K562 (cell line): ENCODE results near the gene GPR78. TPM values are rescaled to one million over a fixed set of nuclear protein-coding genes. Genes with fewer than 3 reads are reported as not detected.

ENCODE experiments used
- ZNF717 ChIP-seq: fragments of 250-450 bp; sonication (Bioruptor Pico); IDR thresholded peaks from 2 replicates; pipeline ENCODE4 v1.5.0; 2021
- polyA plus RNA-seq, 8 experiments: library from polyadenylated mRNA; depleted of rRNA in 4 of 8; stranded (reverse) in 5 of 8; unstranded in 3 of 8; fragments of >200 nt; fragmentation: Nextera tagmentation in 2 of 8; fragmentation: Illumina TruSeq in 1 of 8; extraction: Ambion mirVana in 2 of 8; extraction: Trizol in 1 of 8; gene quantifications; 2 replicates each; pipeline versions ENCODE4 v1.2.1 to v1.2.3, GENCODE V29; 2011 to 2014; ENCODE audit warnings: inconsistent platforms in 1 of 8, missing spikeins in 1 of 8
- total RNA-seq, 7 experiments: library from RNA; depleted of rRNA in 6 of 7; stranded (reverse); fragments of >200 nt in 6 of 7; fragmentation: Illumina TruSeq in 2 of 7; extraction: Trizol in 2 of 7; gene quantifications; 2 replicates each; pipeline versions ENCODE4 v1.2.1 to v1.2.3, GENCODE V29; 2011 to 2021; ENCODE audit warnings: low replicate concordance in 1 of 7
- TF ChIP-seq, protein P1 (sequence below): fragments of 450-650 bp; IDR thresholded peaks from 2 replicates; pipeline ENCODE4 v1.6.1; 2016; ENCODE audit warnings: mild to moderate bottlenecking, moderate library complexity

The GPR78 gene
- total and polyA plus RNA-seq, 9 of the 15 experiments (the other 6 are each of a cell fraction or from before 2014, with no cell fraction given) = 0.04 to 0.13 (median 0.07) TPM; not detected in 4

DNA sequence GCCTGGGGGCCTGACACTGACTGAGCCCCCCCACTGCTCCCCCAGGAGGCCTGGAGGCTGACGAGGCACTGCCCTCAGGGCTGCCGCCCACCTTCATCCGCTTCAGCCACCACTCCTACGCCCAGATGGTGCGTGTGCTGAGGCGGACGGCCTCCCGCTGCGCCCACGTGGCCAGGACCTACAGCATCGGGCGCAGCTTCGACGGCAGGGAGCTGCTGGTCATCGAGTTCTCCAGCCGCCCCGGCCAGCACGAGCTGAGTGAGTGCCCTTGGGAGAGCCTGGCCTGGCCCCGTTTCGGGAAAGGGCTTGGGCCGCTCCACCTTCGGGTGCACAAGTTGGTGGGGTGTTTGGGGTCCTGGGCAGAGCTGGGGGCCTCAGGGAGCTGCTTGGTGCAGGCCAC, 23.7 kb downstream of the GPR78 start (continued):
- TF ChIP-seq, protein P1, sequence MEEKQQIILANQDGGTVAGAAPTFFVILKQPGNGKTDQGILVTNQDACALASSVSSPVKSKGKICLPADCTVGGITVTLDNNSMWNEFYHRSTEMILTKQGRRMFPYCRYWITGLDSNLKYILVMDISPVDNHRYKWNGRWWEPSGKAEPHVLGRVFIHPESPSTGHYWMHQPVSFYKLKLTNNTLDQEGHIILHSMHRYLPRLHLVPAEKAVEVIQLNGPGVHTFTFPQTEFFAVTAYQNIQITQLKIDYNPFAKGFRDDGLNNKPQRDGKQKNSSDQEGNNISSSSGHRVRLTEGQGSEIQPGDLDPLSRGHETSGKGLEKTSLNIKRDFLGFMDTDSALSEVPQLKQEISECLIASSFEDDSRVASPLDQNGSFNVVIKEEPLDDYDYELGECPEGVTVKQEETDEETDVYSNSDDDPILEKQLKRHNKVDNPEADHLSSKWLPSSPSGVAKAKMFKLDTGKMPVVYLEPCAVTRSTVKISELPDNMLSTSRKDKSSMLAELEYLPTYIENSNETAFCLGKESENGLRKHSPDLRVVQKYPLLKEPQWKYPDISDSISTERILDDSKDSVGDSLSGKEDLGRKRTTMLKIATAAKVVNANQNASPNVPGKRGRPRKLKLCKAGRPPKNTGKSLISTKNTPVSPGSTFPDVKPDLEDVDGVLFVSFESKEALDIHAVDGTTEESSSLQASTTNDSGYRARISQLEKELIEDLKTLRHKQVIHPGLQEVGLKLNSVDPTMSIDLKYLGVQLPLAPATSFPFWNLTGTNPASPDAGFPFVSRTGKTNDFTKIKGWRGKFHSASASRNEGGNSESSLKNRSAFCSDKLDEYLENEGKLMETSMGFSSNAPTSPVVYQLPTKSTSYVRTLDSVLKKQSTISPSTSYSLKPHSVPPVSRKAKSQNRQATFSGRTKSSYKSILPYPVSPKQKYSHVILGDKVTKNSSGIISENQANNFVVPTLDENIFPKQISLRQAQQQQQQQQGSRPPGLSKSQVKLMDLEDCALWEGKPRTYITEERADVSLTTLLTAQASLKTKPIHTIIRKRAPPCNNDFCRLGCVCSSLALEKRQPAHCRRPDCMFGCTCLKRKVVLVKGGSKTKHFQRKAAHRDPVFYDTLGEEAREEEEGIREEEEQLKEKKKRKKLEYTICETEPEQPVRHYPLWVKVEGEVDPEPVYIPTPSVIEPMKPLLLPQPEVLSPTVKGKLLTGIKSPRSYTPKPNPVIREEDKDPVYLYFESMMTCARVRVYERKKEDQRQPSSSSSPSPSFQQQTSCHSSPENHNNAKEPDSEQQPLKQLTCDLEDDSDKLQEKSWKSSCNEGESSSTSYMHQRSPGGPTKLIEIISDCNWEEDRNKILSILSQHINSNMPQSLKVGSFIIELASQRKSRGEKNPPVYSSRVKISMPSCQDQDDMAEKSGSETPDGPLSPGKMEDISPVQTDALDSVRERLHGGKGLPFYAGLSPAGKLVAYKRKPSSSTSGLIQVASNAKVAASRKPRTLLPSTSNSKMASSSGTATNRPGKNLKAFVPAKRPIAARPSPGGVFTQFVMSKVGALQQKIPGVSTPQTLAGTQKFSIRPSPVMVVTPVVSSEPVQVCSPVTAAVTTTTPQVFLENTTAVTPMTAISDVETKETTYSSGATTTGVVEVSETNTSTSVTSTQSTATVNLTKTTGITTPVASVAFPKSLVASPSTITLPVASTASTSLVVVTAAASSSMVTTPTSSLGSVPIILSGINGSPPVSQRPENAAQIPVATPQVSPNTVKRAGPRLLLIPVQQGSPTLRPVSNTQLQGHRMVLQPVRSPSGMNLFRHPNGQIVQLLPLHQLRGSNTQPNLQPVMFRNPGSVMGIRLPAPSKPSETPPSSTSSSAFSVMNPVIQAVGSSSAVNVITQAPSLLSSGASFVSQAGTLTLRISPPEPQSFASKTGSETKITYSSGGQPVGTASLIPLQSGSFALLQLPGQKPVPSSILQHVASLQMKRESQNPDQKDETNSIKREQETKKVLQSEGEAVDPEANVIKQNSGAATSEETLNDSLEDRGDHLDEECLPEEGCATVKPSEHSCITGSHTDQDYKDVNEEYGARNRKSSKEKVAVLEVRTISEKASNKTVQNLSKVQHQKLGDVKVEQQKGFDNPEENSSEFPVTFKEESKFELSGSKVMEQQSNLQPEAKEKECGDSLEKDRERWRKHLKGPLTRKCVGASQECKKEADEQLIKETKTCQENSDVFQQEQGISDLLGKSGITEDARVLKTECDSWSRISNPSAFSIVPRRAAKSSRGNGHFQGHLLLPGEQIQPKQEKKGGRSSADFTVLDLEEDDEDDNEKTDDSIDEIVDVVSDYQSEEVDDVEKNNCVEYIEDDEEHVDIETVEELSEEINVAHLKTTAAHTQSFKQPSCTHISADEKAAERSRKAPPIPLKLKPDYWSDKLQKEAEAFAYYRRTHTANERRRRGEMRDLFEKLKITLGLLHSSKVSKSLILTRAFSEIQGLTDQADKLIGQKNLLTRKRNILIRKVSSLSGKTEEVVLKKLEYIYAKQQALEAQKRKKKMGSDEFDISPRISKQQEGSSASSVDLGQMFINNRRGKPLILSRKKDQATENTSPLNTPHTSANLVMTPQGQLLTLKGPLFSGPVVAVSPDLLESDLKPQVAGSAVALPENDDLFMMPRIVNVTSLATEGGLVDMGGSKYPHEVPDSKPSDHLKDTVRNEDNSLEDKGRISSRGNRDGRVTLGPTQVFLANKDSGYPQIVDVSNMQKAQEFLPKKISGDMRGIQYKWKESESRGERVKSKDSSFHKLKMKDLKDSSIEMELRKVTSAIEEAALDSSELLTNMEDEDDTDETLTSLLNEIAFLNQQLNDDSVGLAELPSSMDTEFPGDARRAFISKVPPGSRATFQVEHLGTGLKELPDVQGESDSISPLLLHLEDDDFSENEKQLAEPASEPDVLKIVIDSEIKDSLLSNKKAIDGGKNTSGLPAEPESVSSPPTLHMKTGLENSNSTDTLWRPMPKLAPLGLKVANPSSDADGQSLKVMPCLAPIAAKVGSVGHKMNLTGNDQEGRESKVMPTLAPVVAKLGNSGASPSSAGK = peak; percentile 30; the same call in 1 of the 2 replicates
- TF ChIP-seq ZNF717 = no peak
